Middle frontal gyrus (tissue), 1 donor: ENCODE measurements around the gene XRCC1.
A peak's percentile ranks its signal among the peaks of the same experiment; 100 is the strongest.
"Not testable (repeated sequence)": the region's sequence is repeated elsewhere in the genome, so short reads cannot be mapped to it uniquely, and the experiment has no call there.

Experiments used
- DNase-seq: peaks from one replicate; pipeline ENCODE4 v3.0.0-alpha.2; 2015; ENCODE audit warnings: low spot score; ENCODE audit errors: extremely low spot score

The XRCC1 gene

GRCh38 chr19:43600326-43600725, 25.0 kb upstream of the XRCC1 start:
- DNase-seq = not testable (repeated sequence)

GRCh38 chr19:43599635-43600295, 24.4 kb upstream of the XRCC1 start:
- DNase-seq = peak; percentile 44

- no peak for DNase-seq
Measured at GRCh38 chr19:43598445-43599240, 23.3 kb upstream of the XRCC1 start.

DNA sequence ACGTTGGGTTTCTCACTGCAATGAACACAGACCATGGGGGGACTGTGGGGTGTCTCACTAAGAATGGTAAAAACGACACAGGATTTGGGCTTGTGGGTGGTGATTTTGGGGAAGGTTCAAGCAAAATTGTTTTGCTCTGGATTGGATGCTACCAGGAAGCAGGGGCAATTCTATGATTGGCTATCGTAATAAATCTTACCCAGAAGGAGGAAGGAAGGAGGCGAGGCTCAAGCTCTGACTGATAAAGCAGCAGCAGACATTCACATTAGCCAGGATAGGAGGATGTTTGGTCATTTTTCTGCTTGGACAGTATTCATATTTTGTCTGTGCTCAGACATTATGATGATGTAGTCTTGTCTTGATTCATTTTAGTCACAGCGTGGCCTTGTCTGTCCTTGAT, 22.5 kb upstream of the XRCC1 start:
- no peak for DNase-seq

GRCh38 chr19:43596842-43597461, 21.6 kb upstream of the XRCC1 start:
- no peak for DNase-seq

DNA sequence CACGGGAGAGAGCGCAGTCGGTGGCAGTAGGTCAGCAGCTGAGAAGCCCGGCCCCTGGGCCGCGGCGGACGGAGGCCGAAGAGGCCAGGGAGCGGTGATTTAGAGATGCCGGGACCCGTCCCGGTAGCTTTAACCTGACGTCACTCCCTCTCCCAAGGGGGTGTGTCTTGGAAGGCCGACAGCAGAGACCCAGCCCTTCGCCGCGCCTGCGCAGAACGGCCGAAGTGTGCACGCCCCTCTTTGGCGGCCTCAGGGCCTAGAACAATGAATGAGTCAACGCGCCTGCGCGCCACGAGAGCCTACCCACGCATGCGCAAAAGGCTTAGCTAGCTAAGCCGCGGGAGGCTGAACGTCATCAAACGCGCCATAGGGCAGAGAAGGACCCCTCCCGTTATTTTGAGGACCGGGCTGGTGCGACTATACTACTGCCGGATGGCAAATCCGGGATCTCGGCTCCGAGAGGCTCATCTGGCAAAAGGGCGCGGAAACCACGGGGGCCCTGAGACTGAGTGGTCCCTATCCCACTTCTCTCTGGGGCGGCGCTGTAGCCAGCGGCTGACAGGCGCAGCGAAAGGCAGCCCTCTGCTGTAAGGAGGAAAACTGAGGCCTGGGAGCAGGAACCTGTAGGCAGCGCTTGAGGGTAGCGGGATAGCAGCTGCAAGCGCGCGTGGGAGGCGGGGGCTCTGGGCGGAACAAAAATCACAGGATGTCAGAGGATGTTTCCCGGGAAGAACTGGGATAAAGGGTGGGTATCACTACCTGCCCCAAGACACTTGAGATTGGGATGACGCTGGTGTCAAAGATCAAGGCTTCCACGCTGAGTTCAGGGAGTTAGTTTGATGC, 20.9 kb upstream of the XRCC1 start, which contains the start of the genes IRGQ and ZNF576:
IRGQ (minus strand) TSS at position 136 of the 843 bp plus-strand sequence. CDS start 796 bp downstream, outside the sequence.
ZNF576 (plus strand) TSS at position 597 of the 843 bp plus-strand sequence. CDS start 514 bp downstream, outside the sequence.
- DNase-seq = peak; percentile 100

DNA sequence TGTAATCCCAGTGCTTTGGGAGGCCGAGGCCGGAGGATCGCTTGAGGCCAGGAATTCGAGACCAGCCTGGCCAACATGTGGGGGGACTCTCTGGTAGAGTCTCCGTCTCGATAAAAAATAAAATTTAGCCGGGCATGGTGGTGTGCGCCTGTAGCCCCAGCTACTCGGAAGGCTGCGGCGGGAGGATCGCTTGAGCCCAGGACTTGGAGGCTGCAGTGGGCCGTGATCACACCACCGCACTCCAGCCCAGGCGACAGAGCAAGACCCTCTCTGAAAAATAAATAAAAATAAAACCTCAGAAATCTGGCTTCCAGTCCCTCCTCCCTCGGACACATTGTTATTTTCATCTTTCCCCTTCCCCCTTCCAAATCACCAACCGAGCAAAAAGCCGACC, 20.3 kb upstream of the XRCC1 start:
- DNase-seq = no peak

DNA sequence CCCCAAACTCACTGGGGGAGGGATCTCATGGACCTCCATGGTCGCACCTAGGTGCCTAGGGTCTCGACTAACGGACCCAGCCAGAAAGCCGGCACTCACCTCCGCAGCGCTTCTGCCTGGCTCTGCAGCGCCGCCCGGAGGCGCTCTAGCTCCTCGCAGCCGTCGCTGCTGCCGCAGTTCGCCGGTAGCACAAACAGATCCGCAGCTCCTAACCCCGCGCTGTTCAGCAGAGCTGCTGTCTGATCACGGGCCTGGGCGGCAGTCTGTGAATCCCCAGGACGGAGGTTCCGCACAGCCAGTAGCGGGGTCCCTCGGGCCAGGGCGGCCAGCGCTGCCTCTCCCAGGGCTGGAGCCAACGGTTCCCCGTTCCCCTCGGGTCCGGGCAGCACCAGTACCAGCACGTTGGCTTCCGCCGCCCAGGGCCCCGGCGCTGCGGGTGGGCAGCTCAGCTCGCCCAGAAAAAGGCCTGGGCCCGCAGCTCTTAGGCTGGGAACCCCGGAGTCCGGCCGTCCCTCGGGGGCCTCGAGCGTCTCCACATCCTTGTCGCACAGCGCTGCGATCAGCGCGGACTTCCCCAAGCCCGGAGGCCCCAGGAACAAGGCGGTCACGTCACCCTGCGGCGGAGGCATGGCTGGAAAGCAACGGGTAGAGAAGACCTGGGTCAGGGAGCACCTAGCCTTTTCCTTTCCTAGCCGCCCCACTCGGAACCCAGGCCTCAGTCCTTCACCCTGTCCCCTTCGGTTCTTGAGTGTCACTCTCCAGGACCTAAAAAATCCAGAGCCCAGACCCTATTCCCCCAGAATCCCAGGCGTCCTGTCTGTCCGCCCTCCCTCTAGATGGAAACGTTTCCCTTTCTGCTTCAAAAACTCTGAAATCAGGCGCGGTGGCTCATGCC, 19.6 kb upstream of the XRCC1 start:
- DNase-seq = no peak

DNA sequence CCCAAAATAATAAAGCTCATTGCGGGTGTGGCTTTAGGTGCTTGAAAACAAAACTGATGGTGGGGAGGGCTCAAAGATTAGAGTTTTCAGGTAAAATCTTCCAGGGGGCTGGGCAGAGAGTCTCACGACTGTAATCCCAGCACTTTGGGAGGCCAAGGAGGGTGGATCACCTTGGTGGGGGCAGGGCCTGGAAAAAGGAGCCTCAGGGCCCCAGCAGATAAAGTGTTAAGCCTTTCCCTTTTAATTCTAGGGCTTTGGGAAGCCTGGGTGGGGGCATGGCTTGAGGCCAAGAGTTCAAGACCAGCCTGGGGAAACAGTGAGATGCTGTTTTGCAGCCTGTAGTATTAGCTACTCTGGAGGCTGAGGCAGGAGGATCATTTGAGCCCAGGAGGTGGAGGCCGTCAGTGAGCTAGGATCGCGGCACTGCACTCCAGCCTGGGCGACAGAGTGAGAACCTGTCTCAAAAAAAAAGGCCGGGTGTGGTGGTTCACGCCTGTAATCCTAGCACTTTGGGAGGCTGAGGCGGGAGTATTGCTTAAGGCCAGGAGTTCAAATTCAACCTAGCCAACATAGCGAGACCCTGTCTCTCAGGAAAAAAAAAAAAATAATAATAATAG, 18.9 kb upstream of the XRCC1 start:
- no peak for DNase-seq

DNA sequence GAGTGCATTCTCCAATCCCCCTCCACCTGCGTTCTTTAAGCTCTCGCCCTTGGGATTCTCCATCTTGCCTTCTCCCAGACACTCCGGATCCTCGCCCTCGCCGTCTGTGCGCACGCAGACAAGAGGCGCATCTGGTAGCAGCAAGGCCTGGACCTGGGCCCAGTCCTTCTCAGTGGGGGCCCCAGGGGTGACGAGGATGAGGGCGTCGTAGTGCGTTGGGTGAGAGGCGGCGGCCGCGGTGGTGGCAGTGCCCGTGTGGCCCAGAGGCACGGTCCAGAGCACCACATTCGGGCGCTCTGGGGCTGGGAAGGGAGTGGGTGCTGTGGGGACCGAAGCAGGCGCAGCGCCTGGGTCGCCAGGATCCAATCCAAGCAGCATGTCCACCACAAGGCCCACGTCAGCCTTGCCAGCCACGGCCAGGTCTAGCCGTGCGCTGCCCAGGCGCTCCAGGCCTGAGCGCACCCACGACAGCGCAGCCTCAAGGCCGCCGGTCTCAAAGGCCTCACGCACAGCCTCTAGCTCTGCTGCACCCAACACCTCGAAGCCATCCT, 17.5 kb upstream of the XRCC1 start:
- DNase-seq = no peak

DNA sequence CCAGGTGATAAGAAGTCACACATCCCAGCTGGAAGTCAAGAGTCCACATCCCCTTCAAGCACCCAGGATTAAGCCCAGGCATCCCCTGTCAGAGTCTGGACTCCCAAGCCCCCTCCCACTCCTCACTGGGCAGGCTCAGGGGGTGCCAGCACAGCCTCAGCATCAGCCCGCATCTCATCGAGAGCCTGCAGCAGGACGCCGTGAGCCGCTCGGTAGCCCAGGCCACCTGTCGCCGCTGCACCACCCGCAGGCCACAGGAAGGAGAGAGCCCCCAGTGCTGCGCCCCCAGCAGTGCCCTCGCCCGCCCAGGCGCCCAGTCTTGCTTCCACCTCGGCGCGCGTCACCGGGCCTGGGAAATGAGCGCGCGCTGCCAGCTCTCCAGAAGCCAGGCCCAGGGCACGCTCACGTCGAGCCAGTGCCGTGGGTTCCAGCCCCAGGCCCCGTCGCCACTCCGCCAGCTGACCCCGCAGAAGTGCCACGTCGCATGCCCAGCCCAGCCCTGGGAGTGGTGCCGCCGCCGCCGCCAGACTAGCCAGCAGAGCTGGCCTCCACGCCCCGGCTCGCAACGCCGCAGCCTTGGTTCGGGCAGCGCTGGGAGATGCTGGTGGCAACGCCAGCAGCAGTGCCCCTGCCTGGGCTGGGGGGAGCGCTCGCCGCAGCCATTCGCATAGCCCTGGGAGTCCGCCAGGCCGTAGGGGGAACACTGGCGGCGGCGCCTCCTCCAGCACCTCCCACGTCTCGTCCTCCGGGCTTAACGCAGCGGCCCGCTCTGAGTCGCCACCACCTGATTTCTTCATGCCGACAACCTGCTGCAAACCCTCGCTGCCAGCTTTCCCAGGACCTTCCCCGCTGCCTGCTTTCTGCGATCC, 16.8 kb upstream of the XRCC1 start:
- no peak for DNase-seq

- no peak for DNase-seq
Measured at GRCh38 chr19:43589678-43590077, 14.4 kb upstream of the XRCC1 start.

DNA sequence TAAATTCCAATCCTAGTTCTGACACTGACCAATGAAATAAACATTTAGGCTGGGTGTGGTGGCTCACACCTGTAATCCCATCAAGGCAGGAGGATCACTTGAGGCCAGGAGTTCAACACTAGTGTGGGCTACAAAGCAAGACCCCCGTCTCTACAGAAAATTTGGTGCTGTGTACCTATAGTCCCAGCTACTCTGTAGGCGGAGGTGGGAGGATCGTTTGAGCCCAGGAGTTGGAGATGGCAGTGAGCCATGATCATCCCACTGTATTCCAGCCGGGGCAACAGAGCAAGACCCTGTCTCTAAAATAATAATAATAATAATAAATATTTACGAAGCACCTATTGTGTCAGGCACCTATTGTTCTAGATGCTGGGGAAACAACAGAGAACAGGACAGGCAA, 13.9 kb upstream of the XRCC1 start:
- DNase-seq = no peak

GRCh38 chr19:43587029-43587428, 11.7 kb upstream of the XRCC1 start:
- DNase-seq = not testable (repeated sequence)

DNA sequence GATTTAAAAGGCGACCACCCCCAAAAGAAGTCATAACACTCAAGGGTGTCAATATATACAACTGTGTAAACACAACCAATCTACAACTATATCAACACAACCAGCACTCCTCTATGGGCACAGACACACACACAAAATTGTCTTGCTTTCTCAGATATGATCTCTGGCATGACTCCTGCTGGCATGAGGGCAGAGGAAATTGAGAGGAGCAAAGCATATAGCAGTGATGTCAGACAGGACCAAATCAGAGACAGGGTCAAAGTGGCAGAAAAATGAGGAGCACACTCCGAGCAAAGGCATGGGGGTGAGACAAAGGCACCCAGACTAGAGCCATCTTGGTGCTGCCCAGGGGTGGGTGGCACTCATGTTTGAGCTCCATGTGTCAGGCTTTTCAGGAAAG, 11.0 kb upstream of the XRCC1 start:
- DNase-seq = no peak

DNA sequence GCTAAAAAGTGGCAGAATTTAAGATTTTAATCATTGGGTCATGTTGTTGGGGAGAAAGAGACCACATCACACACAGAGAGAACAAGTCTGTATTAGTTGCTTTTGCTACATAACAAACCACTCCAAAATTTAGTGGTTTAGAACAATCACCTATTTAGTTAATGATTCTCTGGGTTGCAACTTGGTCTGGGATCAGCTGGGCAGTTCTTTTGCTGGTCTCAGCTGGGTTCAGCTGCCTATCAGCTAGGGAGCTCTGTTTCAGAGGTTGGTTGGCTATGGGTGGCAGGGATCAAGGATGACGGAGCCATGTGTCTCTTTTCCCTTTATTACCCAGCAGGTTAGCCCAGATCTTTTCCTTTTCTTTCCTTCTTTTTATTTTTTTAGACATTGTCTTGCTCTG, 9.2 kb upstream of the XRCC1 start:
- no peak for DNase-seq

- no peak for DNase-seq
Measured at GRCh38 chr19:43582495-43582894, 7.2 kb upstream of the XRCC1 start.

DNA sequence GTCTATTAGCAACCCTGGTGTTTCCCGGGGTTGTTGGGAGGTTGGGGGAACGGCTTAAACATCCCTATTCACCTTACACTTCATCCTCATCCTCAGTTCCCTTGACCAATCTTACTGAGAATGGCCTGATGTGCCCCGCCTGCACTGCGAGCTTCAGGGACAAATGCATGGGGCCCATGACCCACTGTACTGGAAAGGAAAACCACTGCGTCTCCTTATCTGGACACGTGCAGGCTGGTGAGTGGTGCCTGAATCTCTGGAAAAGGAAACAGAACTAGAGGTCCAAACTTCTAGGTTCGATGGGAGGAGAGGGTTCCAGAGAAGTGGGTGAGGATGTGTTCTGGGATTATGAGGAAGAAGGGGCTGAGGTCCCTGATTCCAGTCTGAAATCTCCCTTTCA, 6.1 kb upstream of the XRCC1 start:
- DNase-seq = no peak

- no peak for DNase-seq
Measured at GRCh38 chr19:43578787-43579186, 3.5 kb upstream of the XRCC1 start.
